Pulmonary artery endothelial cell (primary cell): ENCODE measurements around the gene IWS1. TPM values are rescaled to one million over a fixed set of nuclear protein-coding genes. Genes with fewer than 3 reads are reported as not detected.
"Not testable (repeated sequence)": the region's sequence is repeated elsewhere in the genome, so short reads cannot be mapped to it uniquely, and the experiment has no call there.

Source experiments
- DNase-seq: peaks from one replicate; pipeline ENCODE4 v3.0.0-alpha.2; 2011; ENCODE audit warnings: low read depth, low spot score
- total RNA-seq: library from RNA; depleted of rRNA; stranded (reverse); fragments of >200 nt; gene quantifications from 2 replicates; pipeline ENCODE4 v1.2.3, GENCODE V29; 2014

The IWS1 gene
- total RNA-seq, 1 donor from 2014 or later = 37.9 TPM

DNA sequence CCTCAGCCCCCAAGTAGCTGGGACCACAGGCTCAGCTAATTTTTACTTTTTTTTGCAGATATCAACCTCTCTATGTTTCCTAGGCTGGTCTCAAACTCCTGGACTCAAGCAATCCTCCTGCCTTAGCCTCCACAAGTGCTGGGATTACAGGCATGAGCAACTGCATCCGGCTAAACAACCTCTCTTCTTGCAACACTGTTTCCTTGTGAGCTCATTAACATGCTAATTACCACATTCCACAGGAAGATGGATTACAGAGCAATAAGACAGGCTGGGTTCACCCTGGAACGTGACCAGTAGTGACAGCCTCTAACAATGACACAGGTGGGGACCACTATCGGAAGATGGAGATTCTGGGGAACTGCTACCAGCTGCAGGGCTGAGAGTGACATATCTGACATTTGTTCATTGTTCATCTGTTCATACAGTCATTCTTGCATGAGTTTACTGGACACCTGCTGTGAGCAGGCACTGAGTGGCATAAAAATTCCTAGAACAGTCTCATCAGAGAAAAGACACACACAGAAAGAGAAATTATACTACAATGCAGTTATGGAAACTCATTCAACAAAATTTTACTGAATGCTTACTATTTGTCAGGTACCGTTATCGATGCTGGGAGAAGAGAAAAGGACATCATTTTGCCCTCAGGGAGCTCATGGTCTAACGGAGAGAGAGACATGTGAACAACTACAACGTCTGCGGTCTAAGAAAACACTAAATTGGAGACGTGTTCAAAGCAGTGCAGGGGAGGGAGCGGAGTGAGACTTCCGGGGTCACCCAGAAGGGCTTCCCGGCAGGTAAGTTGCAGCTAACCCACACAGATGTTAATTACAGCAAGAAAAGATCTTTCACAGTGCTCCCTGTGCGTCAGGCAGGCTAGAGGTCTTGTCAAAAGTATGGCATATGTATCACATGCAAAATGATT lies 70.5 kb downstream of the IWS1 start:
- no peak for DNase-seq

DNA sequence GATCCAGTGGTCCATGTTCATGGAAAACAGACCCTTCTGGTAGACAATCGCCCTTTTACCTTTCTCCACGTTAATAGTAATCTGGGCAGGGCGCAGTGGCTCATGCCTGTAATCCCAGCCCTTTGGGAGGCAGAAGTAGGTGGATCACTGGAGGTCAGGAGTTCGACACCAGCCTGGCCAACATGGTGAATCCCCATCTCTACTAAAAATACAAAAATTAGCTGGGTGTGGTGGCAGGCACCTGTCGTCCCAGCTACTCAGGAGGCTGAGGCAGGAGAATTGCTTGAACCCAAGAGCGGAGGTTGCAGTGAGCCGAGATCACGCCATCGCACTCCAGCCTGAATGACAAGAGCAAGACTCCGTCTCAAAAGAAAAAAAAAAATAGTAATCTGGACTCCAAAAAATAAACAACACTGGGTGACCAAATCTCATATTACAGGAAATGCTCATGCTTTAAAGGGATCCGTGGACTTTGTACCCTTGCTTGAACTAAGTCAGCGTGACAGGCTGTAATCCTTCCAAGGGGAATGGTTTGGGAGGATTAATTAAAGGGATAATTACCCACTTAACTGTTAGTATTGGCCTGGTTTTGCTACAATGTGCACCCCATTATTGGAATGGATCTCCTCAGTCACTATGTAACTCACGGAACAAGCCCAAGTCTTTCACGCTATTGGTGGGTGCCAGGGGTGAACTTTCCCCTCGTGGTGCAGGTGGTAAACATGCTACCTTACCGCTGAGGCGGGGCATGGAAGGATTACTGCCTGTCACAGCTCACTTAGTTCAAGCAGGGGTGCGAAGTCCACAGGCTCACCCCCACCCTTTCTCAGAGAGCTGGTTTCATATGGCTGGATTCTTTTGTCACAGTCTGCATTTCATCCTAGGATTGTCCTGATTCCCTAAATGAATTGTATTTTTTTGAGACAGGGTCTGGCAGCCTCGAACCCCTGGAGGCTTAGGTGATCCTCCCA lies 71.4 kb downstream of the IWS1 start:
- DNase-seq = no peak

DNA sequence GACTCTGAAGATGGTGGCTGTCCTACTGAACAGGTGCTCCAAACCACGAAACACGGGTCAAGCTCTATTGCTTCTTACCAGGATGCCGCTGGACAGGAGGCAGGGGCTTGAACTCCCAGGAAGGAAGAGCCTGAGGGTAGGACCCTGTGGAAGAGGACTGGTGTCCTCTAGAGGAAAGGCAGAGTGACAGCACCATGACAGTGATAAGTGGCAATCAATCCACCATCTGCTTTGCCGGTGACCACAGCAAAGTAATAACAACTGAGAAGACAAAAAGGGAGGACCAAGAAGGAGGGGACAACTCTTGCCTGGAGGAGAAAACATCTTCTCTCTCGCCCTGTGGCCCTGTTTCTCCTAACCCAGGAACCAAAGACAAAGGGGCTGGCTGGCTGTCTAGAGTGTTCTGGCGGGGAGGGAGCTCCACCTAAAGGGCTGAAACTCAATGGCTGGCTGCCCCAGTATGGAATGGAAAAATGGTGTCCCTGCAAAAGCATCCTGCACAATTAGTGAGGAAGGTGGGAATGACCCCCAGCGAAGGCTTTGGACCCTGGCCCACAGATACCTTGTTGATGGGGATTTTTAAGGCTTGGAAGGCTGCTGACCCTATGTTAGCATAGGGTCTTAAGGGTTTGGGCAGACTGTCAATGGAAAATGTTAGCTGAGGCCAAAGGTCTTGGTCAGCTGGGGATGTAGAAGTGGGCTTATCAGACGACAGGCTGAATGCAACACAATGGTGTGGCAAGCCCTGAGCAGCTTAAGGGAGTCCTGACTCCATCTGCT lies 72.7 kb downstream of the IWS1 start:
- DNase-seq = no peak

DNA sequence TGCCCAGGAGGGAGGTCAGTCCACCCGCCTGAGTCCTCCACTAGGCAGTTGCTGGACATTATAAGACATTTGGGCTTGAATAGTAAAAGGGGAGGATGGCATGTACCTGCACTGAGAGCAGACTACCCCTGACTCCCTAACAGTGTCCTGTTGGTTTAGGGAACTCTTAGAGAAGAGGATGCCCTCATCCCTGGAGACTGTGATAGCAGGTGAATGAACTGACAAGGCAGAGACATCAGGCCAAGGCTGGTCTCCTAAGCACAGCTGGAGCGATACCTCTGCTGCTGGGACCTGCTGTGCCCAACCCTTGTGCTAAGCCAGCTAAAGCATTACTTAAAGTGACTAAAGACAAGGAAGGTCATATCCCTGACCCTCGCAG lies 73.3 kb downstream of the IWS1 start:
- DNase-seq = no peak

DNA sequence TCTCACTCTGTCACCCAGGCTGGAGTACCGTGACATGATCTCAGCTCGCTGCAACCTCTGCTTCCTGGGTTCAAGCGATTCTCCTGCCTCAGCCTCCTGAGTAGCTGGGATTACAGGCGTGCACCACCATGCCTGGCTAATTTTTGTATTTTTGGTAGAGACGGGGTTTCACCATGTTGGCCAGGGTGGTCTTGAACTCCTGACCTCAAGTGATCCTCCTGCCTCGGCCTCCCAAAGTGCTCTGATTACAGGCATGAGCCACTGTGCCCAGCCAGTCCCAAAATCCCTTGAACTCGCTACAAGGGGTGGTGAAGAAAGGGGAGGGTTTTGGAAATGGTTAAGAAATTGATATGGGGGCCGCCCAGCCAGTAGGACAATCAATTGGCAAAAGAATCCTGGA lies 73.9 kb downstream of the IWS1 start:
- DNase-seq = not testable (repeated sequence)

DNA sequence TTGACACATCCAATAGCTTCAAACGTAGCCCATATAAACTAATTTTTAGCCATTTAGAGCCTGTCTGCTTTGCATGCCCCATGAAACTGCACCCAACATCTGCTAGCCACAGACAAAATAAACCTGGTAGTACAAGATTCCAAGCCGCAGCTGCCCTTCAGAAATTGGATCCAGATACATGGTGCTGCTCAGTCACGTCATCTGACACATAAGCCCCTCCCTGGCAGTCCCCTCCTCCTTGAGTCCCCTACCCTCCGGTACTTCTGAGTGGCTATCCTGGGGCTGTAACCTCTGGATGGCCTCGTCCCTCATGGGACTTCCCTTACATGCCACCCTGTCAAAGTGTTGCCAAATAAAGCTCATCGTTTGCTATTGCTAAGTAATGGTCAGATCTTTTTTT lies 74.3 kb downstream of the IWS1 start:
- DNase-seq = no peak

DNA sequence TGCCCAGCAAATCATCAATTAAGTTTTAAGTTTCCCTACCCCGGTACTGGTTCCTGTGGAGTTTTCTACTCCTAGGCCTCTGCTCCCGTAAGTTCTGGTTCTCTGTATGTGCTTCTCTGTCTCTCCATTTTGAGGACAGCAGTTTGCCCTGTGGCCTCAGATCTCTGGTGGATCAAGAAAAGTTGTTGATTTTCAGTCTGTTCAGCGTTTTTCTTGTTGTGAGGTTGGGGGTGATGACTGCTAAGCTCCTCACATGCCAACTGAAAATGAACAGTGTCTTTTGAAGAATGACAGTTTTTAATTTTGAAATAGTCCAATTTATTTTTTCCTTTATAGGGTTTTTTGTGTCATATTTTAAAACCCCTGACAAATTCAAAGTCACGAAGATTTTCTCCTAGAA lies 76.4 kb downstream of the IWS1 start:
- DNase-seq = no peak

DNA sequence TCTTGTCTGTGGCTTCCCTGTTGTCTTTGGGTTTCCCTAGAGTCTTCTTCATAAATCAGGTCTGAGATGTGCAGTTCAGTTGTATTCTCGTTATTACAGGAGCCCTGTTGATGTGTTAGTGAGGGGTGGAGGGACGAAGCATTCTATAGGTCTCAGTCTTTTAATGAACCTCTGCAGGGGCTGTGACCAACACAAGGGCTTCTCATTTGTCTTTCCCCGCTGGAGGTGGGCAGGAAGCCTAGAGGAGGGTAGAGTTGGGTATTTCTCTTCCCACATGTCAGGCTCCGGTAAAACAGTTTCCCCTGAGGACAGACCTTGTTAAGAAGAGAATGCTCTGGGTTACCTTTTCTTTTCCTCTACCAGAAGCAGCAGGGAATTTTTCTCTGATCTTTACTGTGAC lies 76.9 kb downstream of the IWS1 start:
- DNase-seq = no peak

DNA sequence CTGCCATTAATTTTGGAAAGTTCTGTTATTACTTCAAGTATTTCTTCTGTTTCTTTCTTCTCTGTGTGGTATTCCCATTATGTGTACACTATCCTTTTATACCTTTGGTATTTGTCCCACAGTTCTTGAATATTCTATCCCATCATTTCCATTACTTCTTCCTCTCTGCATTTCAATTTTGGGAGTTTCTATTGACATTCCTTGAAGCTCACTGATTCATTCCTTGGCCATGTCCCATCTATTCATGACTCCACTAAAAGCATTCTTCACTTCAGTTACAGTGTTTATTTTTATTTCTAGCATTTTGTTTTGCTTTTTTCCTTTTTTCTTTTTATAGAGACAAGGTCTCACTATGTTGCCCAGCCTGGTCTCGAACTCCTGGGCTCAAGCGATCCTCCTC lies 77.8 kb downstream of the IWS1 start:
- DNase-seq = no peak

DNA sequence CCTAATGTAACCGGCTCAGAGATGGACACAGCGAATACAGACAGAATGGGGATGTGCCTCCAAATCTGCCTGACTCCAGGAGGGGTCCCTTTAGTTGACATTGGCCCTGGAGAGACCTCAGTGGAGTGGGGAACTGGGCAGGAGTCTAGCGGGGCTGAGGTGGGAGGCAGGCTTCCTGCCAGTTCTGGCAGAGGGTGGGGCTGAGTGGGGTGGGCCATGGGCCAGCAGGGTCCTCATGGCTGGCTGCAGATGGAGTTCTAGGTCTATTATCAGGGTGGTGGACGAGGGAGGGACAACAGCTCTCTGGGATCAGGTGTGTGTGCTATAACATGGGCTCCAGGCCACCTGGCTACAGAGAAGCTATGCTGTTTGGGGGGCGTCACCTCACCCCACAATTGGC lies 86.9 kb downstream of the IWS1 start:
- DNase-seq = no peak

DNA sequence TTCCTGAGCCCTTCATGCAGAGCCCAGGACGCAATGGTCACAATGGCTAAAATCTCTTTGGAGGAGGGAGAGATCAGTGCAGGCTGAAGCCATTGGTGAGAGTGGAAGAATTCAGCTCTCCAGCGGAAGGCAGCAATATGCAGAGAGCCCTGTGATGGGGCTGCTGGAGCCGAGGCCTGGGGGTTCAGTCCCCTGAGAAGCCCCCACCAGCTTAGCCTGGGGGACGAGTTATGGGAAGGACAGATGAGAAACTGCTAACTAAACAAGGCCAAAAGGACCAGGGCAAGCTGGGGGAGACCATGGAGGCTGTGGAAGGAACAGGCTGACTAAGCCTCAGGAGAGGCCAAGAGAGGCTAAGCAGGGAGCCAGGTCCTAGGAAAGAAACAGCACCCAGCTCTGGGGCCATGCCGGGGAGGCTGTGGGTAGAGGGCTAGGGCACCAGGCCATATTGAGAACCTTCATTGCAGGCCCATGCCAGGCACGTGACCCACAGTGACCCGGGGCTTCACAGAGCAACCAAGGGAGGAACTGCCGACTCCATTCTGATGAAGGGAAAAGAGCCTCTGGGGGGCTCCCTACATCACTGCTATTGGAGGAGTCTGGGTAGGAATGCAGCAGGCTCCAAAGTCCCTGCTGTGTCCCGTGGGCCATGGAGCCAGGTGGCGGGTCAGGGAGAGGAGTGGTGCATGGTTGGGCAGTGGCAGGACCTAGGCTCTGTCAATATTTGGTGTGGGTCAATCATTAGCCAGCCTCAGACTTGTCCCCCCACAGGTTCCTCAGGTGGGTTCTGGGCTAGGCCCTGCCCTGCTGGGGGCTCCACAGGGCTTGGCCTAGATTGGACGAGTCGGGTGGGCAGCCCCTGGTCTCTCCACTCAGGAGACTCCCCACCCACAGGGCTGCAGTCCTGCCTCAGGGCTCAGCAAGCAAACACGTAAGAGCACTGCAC lies 88.2 kb downstream of the IWS1 start:
- no peak for DNase-seq

DNA sequence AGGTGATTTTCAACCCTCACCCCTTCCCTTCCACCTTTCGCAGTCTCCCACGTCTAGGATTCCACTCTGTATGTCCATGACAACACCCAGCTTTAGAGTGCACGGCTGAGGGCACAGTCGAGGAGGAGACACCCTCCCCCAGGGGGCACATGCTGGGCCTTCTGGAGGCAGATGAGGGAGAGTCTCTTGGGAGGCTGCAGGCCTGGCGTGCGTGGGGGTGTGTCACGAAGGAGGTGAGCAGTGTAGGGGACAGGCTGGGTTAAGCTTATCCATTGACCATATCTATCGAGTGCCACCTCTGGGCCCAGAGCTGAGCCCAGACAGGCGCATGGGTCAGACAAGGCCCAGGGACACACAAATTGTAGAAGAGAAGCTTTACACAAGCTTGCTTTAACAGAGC lies 89.2 kb downstream of the IWS1 start:
- no peak for DNase-seq

DNA sequence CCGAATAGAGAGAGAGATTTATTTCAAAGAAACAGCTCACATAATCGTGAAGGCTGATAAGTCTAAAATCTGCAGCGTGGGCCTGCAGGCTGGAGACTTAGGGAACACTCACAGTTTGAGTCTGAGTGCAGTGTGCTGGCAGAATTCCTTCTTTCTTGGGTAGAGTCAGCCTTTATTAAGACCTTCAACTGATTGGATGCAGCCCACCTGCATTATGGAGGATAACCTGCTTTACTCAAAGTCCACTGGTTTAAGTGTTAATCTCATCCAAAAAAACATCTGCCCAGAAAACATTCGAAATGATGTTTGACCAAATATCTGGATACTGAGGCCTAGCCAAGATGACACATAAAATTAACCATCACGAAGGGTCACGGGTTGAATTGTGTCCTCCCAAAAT lies 91.8 kb downstream of the IWS1 start:
- no peak for DNase-seq

DNA sequence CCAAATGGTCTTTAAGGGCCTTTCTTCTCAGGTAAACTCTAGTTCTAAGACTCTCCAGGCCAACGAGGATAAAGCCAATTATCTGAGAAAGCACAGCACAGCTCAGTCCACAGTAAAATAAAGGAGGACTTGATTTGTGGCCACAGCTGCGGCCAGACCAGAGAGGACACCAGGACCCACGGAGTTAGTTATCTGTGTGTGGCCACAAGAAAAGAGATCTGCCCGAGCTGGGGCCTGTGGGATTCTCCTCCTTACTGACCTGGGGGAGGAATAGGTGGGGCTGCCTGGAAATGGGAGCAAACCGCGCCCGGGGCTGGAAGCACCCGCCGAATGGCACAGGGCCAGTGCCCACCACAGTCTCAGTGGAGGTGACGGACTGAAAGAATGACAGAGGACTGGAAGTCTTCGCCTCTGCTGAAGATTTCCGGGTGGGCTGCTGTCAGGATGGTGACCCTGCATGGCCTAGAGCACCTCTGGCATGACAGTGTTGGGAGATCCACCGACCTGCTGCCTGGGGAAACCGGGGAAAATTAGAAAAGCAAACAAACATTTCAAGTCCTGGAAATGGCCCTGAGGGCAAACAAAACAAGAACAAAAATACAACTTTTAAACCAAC lies 94.8 kb downstream of the IWS1 start:
- no peak for DNase-seq

Other genes with a start within 250 kb of the IWS1 start
- gene ERCC3, start 232.3 kb downstream of the IWS1 start, total RNA-seq = 35.1 and 52.4 TPM in 2 replicates
- 16.9 and 25.2 TPM in 2 replicates for gene MAP3K2, start 138.5 kb downstream of the IWS1 start, total RNA-seq
- not detected in 2 replicates for gene PROC, start 108.1 kb downstream of the IWS1 start, total RNA-seq
- 0.07 and 1.5 TPM in 2 replicates for gene MYO7B, start 9.2 kb upstream of the IWS1 start, total RNA-seq
- gene GPR17, start 119.7 kb upstream of the IWS1 start, total RNA-seq = not detected in 2 replicates
- 5.7 and 12.4 TPM in 2 replicates for gene LIMS2, start 149.0 kb upstream of the IWS1 start, total RNA-seq
- gene SFT2D3, start 175.0 kb upstream of the IWS1 start, total RNA-seq = 2.5 and 4.8 TPM in 2 replicates